Inflammatory macrophage (primary cell): Measurements from ENCODE around the gene NR2F1.

ENCODE experiments used
- DNase-seq, 2 donors: peaks; one replicate each; pipeline ENCODE4 v3.0.0-alpha.2; 2020 to 2022

Gene NR2F1

GRCh38 chr5:93577854-93578812 lies 4.9 kb upstream of the NR2F1 start:
- no peak for DNase-seq

- DNase-seq: no peak
Measured at GRCh38 chr5:93578813-93579691, 4.0 kb upstream of the NR2F1 start.

- no peak for DNase-seq
Measured at GRCh38 chr5:93579692-93580062, 3.3 kb upstream of the NR2F1 start.

- peak in 1 of 2 donors; percentile 12 for DNase-seq
Measured at GRCh38 chr5:93580063-93580926, 2.7 kb upstream of the NR2F1 start.

- no peak for DNase-seq
Measured at GRCh38 chr5:93580927-93581445, 2.0 kb upstream of the NR2F1 start, which contains the start of gene NR2F1-AS1. Gene NR2F1-AS1 (minus strand): TSS chr5:93581219.

- DNase-seq: no peak
Measured at GRCh38 chr5:93582167-93582462, 907 bp upstream of the NR2F1 start.

- DNase-seq: no peak
Measured at GRCh38 chr5:93583439-93583767, 381 bp downstream of the NR2F1 start.

GRCh38 chr5:93583768-93584595 lies 960 bp downstream of the NR2F1 start:
- DNase-seq: peak in 1 of 2 donors; percentile 40

GRCh38 chr5:93584596-93585040 lies 1.6 kb downstream of the NR2F1 start:
- DNase-seq: no peak

GRCh38 chr5:93585041-93585766 lies 2.2 kb downstream of the NR2F1 start:
- DNase-seq: peak in 1 of 2 donors; percentile 9

- no peak for DNase-seq
Measured at GRCh38 chr5:93585767-93586385, 2.9 kb downstream of the NR2F1 start.

- no peak for DNase-seq
Measured at GRCh38 chr5:93586736-93587596, 3.9 kb downstream of the NR2F1 start.

- DNase-seq: no peak
Measured at GRCh38 chr5:93587597-93588351, 4.8 kb downstream of the NR2F1 start.

- DNase-seq: no peak
Measured at GRCh38 chr5:93588352-93589151, 5.5 kb downstream of the NR2F1 start.

GRCh38 chr5:93589152-93589828 lies 6.3 kb downstream of the NR2F1 start:
- DNase-seq: no peak

- DNase-seq: no peak
Measured at GRCh38 chr5:93589829-93590215, 6.8 kb downstream of the NR2F1 start.

GRCh38 chr5:93590493-93590892 lies 7.5 kb downstream of the NR2F1 start:
- DNase-seq: no peak
